NT2/D1 (cell line): Measurements from ENCODE around the gene DOCK6.

Source experiments
- DNase-seq: peaks from one replicate; pipeline ENCODE4 v3.0.0-alpha.2; 2011; ENCODE audit warnings: low read depth, low spot score
- H3K27me3 ChIP-seq: 2 replicates; pipeline ENCODE4 v1.6.0; 2011; ENCODE audit warnings: mild to moderate bottlenecking; ENCODE audit not compliant: insufficient read length, insufficient read depth
- H3K36me3 ChIP-seq: 2 replicates; pipeline ENCODE4 v1.6.1; 2011; ENCODE audit warnings: mild to moderate bottlenecking, low read length, mixed read lengths; ENCODE audit not compliant: insufficient read depth, insufficient read length
- H3K4me1 ChIP-seq: 2 replicates; pipeline ENCODE4 v1.5.1; 2011; ENCODE audit not compliant: insufficient read depth, insufficient read length
- H3K4me3 ChIP-seq: 2 replicates; pipeline ENCODE4 v1.5.1; 2011; ENCODE audit warnings: low read depth; ENCODE audit not compliant: insufficient read length
- H3K9ac ChIP-seq: 2 replicates; pipeline ENCODE4 v1.6.0; 2011; ENCODE audit warnings: low read depth; ENCODE audit not compliant: insufficient read length
- H3K9me3 ChIP-seq: 2 replicates; pipeline ENCODE4 v1.5.1; 2011; ENCODE audit warnings: mild to moderate bottlenecking, low read length; ENCODE audit not compliant: insufficient read depth
- SUZ12 ChIP-seq: IDR thresholded peaks from 2 replicates; pipeline ENCODE4 v1.6.1; 2011; ENCODE audit not compliant: insufficient read length, insufficient read depth; ENCODE audit errors: extremely low read depth
- YY1 ChIP-seq: IDR thresholded peaks from 2 replicates; pipeline ENCODE4 v1.6.1; 2011; ENCODE audit not compliant: insufficient read length, insufficient read depth
- ZNF274 ChIP-seq: IDR thresholded peaks from 2 replicates; pipeline ENCODE4 v1.6.1; 2011; ENCODE audit warnings: mild to moderate bottlenecking, low read depth, low read length

DOCK6 gene

DNA sequence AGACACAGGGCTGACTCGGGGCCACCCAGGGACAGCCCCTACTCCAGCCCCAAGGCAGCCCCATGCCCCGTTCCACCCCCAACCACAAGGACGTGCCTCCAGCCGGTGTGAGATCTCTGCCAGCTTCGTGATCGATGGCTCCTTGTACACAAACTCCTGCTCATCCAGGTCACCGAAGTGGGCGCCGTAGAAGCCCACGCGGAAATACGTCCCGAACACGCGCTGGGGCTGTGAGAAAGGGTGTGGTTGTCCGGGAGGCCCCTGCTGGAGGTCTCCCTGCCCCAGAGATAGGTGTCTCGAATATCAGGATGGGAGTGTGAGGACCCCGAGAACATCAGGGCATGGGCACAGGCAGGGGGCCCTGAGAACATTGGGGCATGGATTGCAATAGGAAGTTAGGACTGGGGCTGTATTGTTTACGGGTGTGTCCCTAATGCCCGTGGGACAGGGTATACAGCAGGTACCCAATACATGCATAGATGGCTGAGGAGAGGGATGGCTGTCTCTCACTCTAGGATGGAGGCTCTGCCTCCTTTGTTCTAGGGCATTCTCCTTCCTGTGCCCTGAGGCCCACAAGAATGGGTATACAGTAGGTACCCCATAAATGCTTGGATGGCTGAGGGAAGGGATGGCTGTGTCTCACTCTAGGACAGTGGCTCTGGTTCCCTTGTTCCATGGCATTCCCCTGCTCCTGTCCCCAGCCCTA lies 59.7 kb downstream of the DOCK6 start:
- Histone ChIP-seq H3K4me1 (peaks cover 2% of the 10 kb centered on the region), H3K4me3 (no peak overlapping the region), H3K9me3 (no peaks in the 10 kb centered on the region), H3K27me3 (no peaks in the 10 kb centered on the region), H3K9ac (peak overlapping the region; percentile 17), H3K36me3 (peaks cover 28% of the 10 kb centered on the region)
- TF ChIP-seq SUZ12 (no peak), ZNF274 (no peak), YY1 (no peak)
- DNase-seq = no peak

DNA sequence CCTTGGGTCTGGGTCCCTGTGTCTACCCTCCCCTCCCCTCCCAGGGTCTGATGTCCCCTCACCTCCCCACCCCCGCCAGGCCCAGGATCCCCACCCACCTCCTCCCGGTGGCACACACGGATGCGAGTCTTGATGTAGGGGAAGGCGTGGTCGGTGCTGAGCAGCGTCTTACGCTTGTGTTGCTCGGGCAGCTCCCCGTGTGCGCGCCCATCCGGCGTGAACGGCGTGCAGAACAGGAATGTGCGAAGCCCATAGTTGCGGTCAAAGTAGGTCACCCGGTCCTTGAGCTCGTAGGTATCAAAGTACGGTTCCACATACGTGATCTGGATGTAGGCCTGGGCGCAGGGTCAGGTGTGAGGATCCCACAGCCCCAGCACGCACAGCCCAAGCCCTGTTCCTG lies 60.5 kb downstream of the DOCK6 start:
- peaks cover 2% of the 10 kb centered on the region for H3K4me1 ChIP-seq

DNA sequence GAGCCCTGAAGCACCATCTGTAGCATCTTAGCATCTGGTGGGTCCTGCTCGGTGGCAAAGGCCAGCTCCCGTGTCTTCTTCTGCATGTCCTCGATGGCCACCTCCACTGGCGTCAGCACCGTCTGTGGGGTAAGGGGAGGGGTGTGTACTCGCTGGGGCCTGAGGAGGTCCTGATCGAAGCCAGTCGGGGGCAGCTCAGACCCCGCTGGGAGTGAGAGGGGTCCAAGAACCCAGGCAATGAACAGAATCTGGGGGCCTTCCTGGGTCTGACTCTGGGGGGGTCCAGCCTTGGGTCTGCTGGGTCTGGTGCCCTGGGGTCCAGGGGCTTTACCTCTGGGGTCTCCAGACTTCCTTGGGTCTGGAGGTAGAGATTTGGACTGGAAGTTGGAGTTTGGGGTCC lies 61.4 kb downstream of the DOCK6 start:
- Histone ChIP-seq H3K9ac (no peak overlapping the region), H3K27me3 (no peaks in the 10 kb centered on the region), H3K4me1 (peaks cover 2% of the 10 kb centered on the region), H3K36me3 (peaks cover 28% of the 10 kb centered on the region), H3K9me3 (no peaks in the 10 kb centered on the region), H3K4me3 (no peak overlapping the region)
- DNase-seq = no peak
- no peak for TF ChIP-seq SUZ12

More for the DNA sequence above, 60.5 kb downstream of the DOCK6 start:
- no peak overlapping the region for H3K4me3 ChIP-seq
- H3K27me3 ChIP-seq = no peaks in the 10 kb centered on the region
- no peak overlapping the region for H3K9ac ChIP-seq
- TF ChIP-seq SUZ12 (no peak), ZNF274 (no peak), YY1 (no peak)
- no peak for DNase-seq
- peaks cover 28% of the 10 kb centered on the region for H3K36me3 ChIP-seq
- H3K9me3 ChIP-seq = no peaks in the 10 kb centered on the region

DNA sequence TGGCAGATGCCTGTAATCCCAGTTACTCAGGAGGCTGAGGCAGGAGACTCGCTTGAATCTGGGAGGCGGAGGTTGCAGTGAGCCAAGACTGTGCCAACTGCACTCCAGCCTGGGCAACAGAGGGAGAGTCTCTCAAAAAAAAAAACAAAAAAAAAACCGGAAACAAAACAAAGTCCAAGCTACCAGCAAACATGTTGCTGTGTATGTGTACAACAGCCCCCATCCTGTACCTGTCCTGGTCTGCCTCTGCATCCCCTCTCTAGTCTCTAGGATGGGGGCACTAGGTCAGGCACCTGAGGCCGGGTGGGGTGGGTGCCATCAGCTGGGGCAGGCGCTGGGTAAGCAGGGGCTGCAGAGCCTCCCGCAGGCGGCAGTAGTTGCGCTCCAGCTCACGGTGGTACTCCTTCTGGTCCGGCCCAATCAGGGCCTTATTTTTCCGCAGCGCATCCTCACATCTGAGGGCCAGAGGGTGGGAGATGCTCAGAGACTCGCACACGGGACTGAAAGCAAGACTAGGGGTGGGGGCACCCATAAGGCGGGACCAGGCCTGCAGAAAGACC lies 62.2 kb downstream of the DOCK6 start:
- Histone ChIP-seq H3K36me3 (peaks cover 34% of the 10 kb centered on the region), H3K9me3 (no peaks in the 10 kb centered on the region), H3K4me3 (no peak overlapping the region), H3K27me3 (no peaks in the 10 kb centered on the region), H3K9ac (no peak overlapping the region), H3K4me1 (peaks cover 8% of the 10 kb centered on the region)
- no peak for TF ChIP-seq YY1
- no peak for TF ChIP-seq ZNF274
- TF ChIP-seq SUZ12 = no peak
- DNase-seq = no peak

DNA sequence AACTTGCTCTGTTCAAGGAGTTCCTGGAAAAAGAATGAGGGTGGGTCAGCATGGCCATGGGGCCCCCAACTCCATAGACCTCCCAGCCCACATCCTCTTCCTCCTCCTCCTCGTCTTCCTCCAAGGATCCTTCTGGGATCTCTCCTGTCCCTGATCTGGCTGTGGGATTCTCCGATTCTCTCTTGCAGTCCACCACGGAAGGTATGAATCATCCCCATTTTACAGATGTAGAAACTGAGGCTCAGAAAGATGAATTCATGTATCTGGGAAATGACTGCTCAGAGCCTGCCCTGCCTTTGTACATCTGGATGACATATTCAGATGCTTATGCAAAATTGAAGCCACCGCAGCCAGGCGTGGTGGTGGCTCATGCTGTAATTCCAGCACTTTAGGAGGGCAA lies 62.8 kb downstream of the DOCK6 start:
- H3K9me3 ChIP-seq = no peaks in the 10 kb centered on the region
- no peak overlapping the region for H3K4me3 ChIP-seq
- no peak for TF ChIP-seq SUZ12
- peaks cover 37% of the 10 kb centered on the region for H3K36me3 ChIP-seq
- no peak for DNase-seq
- H3K4me1 ChIP-seq = peaks cover 8% of the 10 kb centered on the region
- H3K27me3 ChIP-seq = no peaks in the 10 kb centered on the region
- no peak overlapping the region for H3K9ac ChIP-seq

DNA sequence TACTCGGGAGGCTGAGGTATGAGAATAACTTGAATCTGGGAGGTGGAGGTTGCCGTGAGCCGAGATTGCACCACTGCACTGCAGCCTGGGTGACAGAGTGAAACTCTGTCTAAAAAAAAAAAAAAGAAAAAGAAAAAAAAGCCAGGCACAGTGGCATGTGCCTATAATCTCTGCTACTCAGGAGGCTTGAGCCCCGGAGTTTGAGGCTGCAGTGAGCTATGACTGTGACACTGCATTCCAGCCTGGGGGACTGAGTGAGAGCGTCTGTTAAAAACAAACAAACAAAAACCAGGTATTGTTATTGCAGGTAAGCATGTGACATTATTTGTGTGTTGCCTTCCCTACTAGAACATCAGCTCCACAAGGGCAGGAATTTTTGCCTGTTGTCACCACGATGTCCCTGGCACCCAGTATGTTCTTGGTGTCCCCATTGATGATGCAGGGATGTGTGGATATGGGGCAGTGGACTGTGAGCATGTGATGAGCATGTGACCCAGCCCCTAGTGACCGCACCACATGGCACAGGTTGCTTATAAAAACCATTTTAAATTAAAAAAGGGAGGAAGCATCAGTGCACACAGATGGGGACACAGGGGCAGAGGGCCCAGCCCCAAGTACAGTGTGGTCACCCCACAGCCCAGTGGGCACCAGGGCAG lies 63.4 kb downstream of the DOCK6 start:
- no peak for TF ChIP-seq ZNF274
- TF ChIP-seq YY1 = no peak
- Histone ChIP-seq H3K4me1 (peaks cover 8% of the 10 kb centered on the region), H3K36me3 (peaks cover 43% of the 10 kb centered on the region), H3K27me3 (no peaks in the 10 kb centered on the region), H3K9me3 (no peaks in the 10 kb centered on the region), H3K4me3 (no peak overlapping the region), H3K9ac (no peak overlapping the region)
- DNase-seq = no peak

DNA sequence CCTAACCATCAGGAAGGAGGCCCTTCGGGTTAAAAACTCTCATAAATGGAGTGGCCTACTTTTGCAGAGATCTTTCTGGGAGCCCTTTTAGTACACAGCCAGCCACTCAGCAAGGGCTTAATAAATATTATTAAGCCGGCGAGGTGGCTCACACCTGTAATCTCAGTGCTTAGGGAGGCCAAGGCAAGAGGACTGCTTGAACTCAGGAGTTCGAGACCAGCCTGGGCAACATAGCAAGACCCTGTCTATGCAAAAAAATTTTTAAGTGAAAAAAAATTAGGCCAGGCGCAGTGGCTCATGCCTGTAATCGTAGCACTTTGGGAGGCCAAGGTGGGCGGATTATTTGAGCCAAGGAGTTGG lies 64.2 kb downstream of the DOCK6 start:
- Histone ChIP-seq H3K9ac (peak overlapping the region; percentile 37), H3K9me3 (no peaks in the 10 kb centered on the region), H3K36me3 (peaks cover 51% of the 10 kb centered on the region), H3K4me1 (peaks cover 6% of the 10 kb centered on the region), H3K4me3 (no peak overlapping the region), H3K27me3 (no peaks in the 10 kb centered on the region)
- TF ChIP-seq YY1 = no peak
- no peak for TF ChIP-seq ZNF274
- TF ChIP-seq SUZ12 = no peak
- DNase-seq = no peak
